OCI-LY1 (cell line): ENCODE measurements around the gene EMP3.

Source experiments
- EZH2 ChIP-seq: fragments of 200-600 bp; sonication (generic), shearing (Covaris generic); IDR thresholded peaks from 2 replicates; pipeline ENCODE4 v1.8.0; 2017; ENCODE audit warnings: borderline replicate concordance, mixed run types, mild to moderate bottlenecking, antibody characterized with exemption, low read length, moderate library complexity, mixed read lengths
- TF ChIP-seq, protein P1 (sequence below): fragments of 200-600 bp; sonication (generic), shearing (Covaris generic); IDR thresholded peaks from 2 replicates; pipeline ENCODE4 v1.5.1; 2017; ENCODE audit warnings: mild to moderate bottlenecking, antibody characterized with exemption, low read length, moderate library complexity, mixed read lengths

GRCh38 chr19:48363810-48364597 is 38.7 kb downstream of the EMP3 start, which contains the start of the genes SYNGR4 and TMEM143:
- TF ChIP-seq, protein P1, sequence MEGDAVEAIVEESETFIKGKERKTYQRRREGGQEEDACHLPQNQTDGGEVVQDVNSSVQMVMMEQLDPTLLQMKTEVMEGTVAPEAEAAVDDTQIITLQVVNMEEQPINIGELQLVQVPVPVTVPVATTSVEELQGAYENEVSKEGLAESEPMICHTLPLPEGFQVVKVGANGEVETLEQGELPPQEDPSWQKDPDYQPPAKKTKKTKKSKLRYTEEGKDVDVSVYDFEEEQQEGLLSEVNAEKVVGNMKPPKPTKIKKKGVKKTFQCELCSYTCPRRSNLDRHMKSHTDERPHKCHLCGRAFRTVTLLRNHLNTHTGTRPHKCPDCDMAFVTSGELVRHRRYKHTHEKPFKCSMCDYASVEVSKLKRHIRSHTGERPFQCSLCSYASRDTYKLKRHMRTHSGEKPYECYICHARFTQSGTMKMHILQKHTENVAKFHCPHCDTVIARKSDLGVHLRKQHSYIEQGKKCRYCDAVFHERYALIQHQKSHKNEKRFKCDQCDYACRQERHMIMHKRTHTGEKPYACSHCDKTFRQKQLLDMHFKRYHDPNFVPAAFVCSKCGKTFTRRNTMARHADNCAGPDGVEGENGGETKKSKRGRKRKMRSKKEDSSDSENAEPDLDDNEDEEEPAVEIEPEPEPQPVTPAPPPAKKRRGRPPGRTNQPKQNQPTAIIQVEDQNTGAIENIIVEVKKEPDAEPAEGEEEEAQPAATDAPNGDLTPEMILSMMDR: no peak
- TF ChIP-seq EZH2: no peak
